Chondrocyte (in vitro differentiated cells): ENCODE measurements around the gene YTHDC1. TPM values are rescaled to one million over a fixed set of nuclear protein-coding genes. Genes with fewer than 3 reads are reported as not detected.

Experiments used
- DNase-seq: peaks from one replicate; pipeline ENCODE4 v3.0.0; 2021; ENCODE audit warnings: mixed read lengths, low spot score
- H3K27ac Mint-ChIP-seq: one replicate; pipeline ENCODE4 v1.8.0; 2021; ENCODE audit warnings: mild to moderate bottlenecking, moderate library complexity, mixed read lengths; ENCODE audit not compliant: unreplicated experiment
- H3K27me3 Mint-ChIP-seq: 2 replicates; pipeline ENCODE4 v1.8.0; 2021; ENCODE audit warnings: low read depth, mixed read lengths
- H3K36me3 Mint-ChIP-seq: 2 replicates; pipeline ENCODE4 v1.8.0; 2021; ENCODE audit warnings: low read depth, mixed read lengths
- H3K4me1 Mint-ChIP-seq: 2 replicates; pipeline ENCODE4 v1.8.0; 2021; ENCODE audit warnings: low read depth, mild to moderate bottlenecking, mixed read lengths
- H3K4me3 Mint-ChIP-seq: one replicate; pipeline ENCODE4 v1.8.0; 2021; ENCODE audit warnings: mild to moderate bottlenecking, moderate library complexity, mixed read lengths; ENCODE audit not compliant: unreplicated experiment
- H3K9me3 Mint-ChIP-seq: 2 replicates; pipeline ENCODE4 v1.8.0; 2021; ENCODE audit warnings: low read depth, mixed read lengths
- CTCF ChIP-seq: fragments of 200-600 bp; sonication (generic); IDR thresholded peaks from 2 replicates; pipeline ENCODE4 v1.5.0; 2021; ENCODE audit warnings: antibody characterized with exemption, mild to moderate bottlenecking, moderate library complexity
- total RNA-seq: library from RNA; stranded (reverse); gene quantifications from 3 replicates; pipeline ENCODE4 v1.2.1, GENCODE V29; 2021

Gene YTHDC1
- total RNA-seq, 1 donor from 2014 or later, result 54.1 TPM

- TF ChIP-seq CTCF, result no peak
- Mint-ChIP-seq H3K4me3 (no peak overlapping the region), H3K9me3 (no peaks in the 10 kb centered on the region), H3K36me3 (no peaks in the 10 kb centered on the region), H3K27me3 (peaks cover 10% of the 10 kb centered on the region), H3K27ac (no peak overlapping the region), H3K4me1 (no peaks in the 10 kb centered on the region)
- DNase-seq, result no peak
Observed at GRCh38 chr4:68358988-68359387, 9.1 kb upstream of the YTHDC1 start.

GRCh38 chr4:68352791-68353190, 2.9 kb upstream of the YTHDC1 start:
- H3K36me3 Mint-ChIP-seq, result no peaks in the 10 kb centered on the region
- H3K4me3 Mint-ChIP-seq, result no peak overlapping the region
- H3K27ac Mint-ChIP-seq, result no peak overlapping the region
- DNase-seq, result no peak
- H3K9me3 Mint-ChIP-seq, result no peaks in the 10 kb centered on the region
- H3K4me1 Mint-ChIP-seq, result peaks cover 12% of the 10 kb centered on the region
- no peak for TF ChIP-seq CTCF
- H3K27me3 Mint-ChIP-seq, result peaks cover 12% of the 10 kb centered on the region

- H3K4me1 Mint-ChIP-seq, result peaks cover 38% of the 10 kb centered on the region
- no peaks in the 10 kb centered on the region for H3K9me3 Mint-ChIP-seq
- no peaks in the 10 kb centered on the region for H3K36me3 Mint-ChIP-seq
- H3K4me3 Mint-ChIP-seq, result peak overlapping the region; percentile 94
- H3K27me3 Mint-ChIP-seq, result peaks cover 2% of the 10 kb centered on the region
- no peak for TF ChIP-seq CTCF
- peak overlapping the region; percentile 99 for H3K27ac Mint-ChIP-seq
- DNase-seq, result no peak
Observed at GRCh38 chr4:68349279-68349648, 626 bp downstream of the YTHDC1 start.

GRCh38 chr4:68348577-68348976, 1.3 kb downstream of the YTHDC1 start:
- no peaks in the 10 kb centered on the region for H3K9me3 Mint-ChIP-seq
- H3K27me3 Mint-ChIP-seq, result no peaks in the 10 kb centered on the region
- peak overlapping the region; percentile 94 for H3K4me3 Mint-ChIP-seq

GRCh38 chr4:68347845-68348244, 2.0 kb downstream of the YTHDC1 start:
- H3K4me3 Mint-ChIP-seq, result peak overlapping the region; percentile 94
- H3K27me3 Mint-ChIP-seq, result no peaks in the 10 kb centered on the region
- no peak for TF ChIP-seq CTCF
- peaks cover 41% of the 10 kb centered on the region for H3K4me1 Mint-ChIP-seq
- no peak for DNase-seq
- no peaks in the 10 kb centered on the region for H3K9me3 Mint-ChIP-seq
- no peaks in the 10 kb centered on the region for H3K36me3 Mint-ChIP-seq
- H3K27ac Mint-ChIP-seq, result peak overlapping the region; percentile 99

More at GRCh38 chr4:68348577-68348976, 1.3 kb downstream of the YTHDC1 start:
- H3K36me3 Mint-ChIP-seq, result no peaks in the 10 kb centered on the region
- H3K4me1 Mint-ChIP-seq, result peaks cover 41% of the 10 kb centered on the region
- H3K27ac Mint-ChIP-seq, result peak overlapping the region; percentile 99
- no peak for TF ChIP-seq CTCF
- no peak for DNase-seq
